HG03097 (cell line): ENCODE measurements around the gene PDE6B.
"Not testable (repeated sequence)": the region's sequence is repeated elsewhere in the genome, so short reads cannot be mapped to it uniquely, and the experiment has no call there.

ENCODE experiments used
- ATAC-seq: cut with Tn5 transposase; IDR thresholded peaks from one replicate; pipeline ENCODE4 v1.9.1; 2021; ENCODE audit not compliant: unreplicated experiment, low FRiP score

Gene PDE6B

DNA sequence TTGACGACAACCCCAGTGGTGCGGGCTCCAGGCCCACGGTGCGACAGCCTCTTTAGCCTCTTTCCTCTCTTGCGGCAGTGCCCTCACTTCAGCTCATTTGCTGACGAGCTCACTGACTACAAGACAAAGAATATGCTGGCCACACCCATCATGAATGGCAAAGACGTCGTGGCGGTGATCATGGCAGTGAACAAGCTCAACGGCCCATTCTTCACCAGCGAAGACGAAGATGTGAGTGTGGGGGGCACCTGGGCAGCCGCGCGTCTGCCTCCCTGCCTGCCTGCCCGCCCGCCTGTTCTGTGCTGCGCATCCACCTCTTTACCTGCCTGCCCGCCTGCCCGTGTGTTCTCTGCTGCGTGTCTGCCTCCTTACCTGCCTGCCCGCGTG lies 9.2 kb downstream of the PDE6B start:
- no peak for ATAC-seq

DNA sequence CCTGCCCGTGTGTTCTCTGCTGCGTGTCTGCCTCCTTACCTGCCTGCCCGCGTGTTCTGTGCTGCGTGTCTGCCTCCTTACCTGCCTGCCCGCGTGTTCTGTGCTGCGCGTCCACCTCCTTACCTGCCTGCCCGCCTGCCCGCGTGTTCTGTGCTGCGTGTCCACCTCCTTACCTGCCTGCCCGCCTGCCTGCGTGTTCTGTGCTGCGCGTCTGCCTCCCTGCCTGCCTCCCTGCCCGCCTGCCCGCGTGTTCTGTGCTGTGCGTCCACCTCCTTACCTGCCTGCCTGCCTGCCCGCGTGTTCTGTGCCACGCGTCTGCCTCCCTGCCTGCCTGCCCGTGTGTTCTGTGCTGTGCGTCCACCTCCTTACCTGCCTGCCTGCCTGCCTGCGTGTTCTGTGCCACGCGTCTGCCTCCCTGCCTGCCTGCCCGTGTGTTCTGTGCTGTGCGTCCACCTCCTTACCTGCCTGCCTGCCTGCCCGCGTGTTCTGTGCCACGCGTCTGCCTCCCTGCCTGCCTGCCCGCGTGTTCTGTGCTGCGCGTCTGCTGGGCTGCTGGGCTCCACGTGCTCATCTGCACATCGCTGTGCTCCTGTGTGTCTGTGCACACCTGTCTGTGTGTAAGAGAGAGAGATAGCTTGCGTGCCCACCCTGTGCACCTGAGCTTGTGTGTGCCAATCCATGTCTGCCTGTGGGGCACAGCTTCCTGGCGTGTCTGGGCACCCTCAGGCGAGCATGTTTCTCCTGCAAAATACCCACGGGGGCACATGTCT lies 9.9 kb downstream of the PDE6B start:
- not testable (repeated sequence) for ATAC-seq

DNA sequence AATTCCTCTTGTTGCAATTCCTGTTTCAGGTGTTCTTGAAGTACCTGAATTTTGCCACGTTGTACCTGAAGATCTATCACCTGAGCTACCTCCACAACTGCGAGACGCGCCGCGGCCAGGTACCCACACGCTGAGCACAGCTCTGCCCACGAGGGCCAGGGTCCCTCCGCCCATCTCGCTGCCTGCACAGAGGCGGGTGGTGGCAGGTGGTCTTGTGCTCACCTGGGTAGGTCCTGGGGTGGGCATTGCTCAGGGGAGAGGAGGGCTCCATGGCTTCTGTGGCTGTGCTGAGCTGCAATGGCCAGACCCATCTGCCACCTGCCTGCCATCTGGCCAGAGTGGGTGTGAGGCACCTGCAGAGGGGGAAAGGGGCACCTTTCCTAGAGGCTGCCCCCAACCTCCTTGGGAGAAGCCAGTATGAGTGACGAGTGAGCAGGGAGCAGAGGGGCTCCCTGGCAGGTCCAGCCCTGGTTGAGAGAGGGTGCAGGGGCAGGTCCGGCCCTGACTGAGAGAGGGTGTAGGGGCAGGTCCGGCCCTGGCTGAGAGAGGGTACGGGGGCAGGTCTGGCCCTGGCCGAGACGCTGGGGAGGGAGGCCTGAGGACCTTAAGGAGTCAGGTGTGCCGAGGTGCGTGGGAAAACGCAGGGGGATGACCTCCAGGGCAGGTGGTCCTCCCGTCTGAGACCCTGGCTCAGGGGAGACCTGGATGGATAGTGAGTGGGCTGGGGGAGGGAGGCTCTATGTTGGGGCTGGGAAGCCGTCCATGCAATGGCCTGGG lies 10.7 kb downstream of the PDE6B start:
- no peak for ATAC-seq

DNA sequence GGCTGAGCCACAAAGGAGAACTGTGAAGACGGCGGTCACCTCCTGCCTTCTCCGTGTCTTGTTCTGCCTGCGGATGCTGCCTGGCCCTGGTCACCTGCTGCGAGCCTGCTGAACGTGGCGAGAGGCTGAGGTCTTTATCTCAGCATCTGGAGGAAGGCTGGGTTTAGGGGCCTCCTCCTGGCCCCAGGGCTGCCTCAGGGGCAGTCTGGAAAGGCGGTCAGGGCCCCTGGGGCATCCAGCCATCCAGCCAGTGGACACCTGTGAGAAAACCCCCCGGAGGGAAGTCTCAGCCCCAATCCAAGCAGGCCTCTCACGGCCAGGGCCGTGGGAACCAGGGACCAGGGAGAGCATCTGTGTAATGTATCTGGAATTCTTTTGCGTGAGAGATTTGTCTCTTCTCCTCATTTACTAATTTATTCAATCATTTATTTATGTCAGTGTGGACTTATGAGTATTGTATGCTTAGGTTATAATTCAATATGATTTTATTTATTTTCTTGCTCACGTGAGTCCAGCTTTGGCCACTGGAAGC lies 11.3 kb downstream of the PDE6B start:
- ATAC-seq = no peak

DNA sequence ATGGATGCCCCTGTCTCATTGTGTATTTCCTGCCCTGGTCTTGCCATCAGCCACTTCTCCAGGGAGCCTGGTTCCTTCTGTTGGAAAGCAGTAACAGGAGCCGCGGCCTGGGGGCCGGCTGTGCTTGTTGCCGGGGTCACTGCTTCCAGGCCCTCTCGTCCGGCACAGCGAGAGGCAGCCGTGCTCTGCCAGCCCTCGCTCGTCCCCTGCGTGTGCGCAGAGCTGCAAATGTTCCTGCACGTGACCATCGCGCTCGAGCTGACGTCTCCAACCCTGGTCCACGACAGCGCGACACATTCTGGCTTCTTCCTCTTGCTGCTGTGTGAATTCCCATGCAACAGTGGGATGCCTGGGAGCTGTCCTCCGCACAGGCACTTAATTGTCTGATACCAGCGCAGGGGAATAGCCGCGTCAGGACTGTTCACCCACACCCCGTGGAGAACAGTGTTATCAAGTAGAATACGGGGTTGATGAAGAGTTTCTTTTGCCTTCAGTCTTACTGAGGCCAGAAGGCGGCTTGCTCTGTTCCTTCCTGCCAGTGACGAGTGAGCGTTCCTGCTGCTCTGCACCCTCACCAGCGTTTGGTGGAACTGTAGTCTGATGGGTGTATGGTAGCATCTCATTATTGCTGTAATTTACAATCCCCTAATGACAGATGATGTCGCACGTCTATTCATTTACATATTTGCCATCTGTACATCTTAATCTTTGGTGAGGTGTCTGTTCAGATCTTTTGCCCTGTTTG lies 12.3 kb downstream of the PDE6B start:
- ATAC-seq = no peak

DNA sequence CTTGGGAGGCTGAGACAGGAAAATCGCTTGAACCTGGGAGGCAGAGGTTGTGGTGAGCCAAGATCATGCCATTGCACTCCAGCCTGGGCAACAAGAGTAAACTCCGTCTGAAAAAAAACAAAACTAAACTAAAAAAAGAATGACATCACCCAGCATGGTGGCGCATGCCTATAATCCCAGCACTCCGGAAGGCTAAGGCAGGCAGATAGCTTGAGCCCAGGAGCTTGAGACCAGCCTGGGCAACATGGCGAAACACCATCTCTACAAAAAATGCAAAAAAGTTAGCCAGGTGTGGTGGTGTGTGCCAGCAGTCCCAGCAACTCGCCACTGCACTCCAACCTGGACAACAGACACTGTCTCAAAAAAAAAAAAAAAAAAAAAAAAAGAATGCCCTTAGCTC lies 17.0 kb downstream of the PDE6B start:
- not testable (repeated sequence) for ATAC-seq

DNA sequence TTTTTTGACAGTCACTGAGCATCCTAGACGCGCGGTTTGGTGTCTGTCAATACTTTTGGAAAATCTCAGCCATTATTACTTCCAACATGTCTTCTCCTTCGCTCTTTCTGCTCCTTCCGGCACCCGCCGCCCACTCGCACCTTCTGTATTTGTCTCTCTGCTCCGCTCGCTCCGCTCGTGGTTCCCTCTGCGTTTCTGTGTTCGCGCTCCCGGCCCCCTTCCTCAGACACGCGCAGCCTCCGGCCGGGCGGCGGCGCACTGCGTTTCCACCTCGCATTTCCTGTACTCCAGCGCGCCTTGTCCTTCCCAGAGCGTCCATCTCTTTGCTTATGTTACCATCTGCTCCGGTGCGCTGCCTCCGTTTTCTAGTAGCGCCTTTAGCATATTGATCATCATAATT lies 21.1 kb downstream of the PDE6B start:
- no peak for ATAC-seq

DNA sequence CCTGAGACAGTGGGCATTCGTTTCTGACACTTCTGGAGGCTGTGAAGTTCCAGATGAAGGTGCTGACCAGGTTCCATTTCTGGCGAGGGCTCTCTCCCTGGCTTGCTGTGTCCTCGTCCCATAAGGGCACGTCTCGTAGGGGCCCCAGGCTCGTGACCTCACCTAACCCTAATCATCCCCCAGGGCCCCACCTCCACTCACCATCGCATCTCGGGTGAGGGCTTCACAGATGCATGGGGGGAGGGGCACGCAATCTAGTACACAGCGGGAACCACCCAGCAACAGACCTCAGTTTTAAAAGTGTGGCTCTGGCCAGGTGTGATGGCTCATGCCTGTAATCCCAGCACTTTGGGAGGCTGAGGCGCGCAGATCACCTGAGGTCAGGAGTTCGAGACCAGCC lies 22.1 kb downstream of the PDE6B start:
- ATAC-seq = no peak

DNA sequence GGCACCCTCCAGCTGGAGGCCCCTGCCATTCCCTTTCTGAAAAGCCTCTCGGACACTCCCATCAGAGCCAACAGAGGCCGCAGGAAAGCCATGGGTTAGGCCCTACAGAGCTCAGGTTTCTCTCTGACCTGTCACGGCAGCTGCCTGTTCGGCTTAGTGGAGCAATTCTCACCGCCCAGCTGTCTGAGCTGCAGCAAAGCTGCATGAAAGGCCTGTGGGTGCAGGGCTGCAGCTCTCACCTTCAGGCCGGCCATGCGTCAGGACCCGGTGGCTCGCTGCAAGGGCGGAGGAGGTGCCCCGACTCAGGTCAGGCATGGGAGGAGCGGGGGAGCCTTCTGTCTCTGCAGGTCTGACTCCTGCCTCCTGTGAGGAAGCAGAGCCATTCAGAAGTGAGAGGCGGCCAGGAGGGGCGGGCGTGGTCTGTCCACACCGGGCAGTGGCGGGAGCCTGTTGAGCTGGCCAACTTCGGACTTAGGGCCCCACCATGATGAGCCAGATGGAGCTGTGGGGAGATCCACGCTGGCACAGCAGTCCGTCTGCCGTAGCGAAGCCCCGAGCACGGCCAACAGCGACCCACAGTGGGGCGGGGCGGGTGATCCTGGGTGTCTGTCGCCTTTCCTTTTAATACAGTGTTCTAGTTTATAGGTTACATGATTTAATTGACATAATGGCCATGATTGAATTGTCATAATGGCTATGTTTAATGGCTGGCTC lies 23.4 kb downstream of the PDE6B start:
- ATAC-seq = no peak

DNA sequence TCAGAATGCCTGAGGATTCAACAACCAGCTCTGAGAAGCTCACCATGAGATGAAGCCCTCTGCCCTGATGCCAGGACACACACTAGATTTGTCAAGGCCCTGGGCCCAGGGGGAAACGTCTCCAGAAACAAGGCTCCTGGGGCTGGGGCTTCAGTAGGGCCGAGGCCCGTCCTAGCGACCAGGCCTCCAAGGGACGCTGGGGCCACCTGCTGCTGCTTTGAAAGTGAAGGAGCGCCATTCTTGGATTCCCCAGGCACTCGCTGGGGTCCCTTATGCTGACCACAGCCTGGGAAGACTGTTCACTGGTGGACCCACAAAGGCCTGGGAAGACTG lies 23.9 kb downstream of the PDE6B start:
- ATAC-seq = no peak

DNA sequence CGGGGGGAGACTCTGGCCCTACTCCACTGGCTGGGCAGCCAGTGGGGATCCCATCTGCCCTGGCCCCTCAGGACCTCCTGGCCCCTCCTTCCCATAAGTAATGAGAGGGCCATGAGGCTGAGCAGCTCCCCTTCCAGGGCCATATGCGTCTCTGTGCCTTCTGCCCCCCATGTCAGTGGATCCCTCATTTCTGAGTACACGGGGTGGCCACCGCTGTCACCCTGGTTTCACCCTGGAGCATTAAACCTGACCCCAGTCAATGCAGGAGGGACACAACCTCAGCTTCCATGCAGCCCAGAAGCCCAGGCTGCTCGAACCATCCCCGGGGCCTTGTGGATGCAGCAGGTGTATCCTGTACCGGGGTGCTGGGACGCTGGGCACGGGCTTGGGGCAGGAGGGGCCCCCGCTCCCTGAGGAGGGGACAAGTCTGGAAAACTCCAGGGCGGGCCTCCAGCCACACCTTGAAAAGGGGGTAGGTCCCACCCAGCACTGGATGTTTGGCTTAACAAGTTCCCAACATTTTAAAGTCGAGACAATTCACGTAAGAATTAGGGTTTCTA lies 24.5 kb downstream of the PDE6B start:
- no peak for ATAC-seq

DNA sequence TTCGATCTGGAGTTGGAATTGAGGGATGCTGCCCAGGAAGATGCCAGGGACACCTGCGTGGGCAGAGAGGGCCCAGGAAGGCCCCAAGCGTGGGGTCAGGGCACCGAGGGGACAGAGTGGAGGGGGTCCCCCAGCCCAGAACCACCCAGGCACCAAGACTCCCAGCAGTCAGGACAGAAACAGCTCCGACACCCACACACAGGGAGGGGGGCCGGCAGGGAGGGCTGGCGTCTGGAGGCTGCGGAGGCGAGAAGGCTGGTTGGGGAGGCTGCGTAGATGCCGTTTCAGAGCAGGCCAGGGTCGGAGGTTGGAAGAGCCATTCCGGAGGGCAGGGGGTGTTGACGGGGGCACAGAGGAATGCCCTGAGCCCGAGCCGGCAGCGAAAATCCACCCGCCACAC lies 25.1 kb downstream of the PDE6B start:
- no peak for ATAC-seq

DNA sequence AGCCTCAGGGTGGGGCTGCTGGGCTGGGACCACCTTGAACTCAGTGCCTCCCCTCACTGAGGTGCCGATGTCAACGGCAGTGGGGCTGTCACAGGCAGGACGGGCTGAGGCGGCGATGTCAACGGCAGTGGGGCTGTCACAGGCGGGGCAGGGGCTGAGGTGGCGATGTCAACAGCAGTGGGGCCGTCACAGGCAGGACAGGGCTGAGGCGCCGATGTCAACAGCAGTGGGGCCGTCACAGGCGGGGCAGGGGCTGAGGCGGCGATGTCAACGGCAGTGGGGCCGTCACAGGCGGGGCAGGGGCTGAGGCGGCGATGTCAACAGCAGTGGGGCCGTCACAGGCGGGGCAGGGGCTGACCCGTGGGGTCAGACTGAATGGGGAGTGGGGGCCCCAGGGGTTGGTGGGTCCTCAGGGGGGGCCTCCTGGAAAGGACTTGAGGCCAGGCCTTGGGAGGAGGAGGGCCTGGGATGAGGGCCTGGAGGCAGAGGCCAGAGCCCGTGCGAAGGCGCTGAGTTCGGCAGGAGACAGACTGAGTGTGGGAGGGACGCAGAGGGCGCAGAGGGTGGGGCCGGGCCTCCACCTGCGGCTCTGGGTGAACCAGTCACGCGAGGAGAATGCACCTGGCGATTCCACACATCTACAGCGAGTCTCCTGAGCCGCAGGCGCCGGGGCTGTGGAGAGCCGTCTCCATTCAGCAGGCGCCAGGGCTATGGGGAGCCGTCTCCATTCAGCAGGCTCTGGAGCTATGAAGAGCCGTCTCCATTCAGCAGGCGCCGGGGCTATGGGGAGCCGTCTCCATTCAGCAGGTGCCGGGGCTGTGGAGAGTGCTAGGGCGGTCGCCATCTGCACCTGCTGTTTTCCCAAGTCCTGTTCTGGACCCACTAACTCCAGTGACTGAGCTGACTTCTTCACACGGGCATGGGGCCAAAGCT lies 25.8 kb downstream of the PDE6B start:
- no peak for ATAC-seq

DNA sequence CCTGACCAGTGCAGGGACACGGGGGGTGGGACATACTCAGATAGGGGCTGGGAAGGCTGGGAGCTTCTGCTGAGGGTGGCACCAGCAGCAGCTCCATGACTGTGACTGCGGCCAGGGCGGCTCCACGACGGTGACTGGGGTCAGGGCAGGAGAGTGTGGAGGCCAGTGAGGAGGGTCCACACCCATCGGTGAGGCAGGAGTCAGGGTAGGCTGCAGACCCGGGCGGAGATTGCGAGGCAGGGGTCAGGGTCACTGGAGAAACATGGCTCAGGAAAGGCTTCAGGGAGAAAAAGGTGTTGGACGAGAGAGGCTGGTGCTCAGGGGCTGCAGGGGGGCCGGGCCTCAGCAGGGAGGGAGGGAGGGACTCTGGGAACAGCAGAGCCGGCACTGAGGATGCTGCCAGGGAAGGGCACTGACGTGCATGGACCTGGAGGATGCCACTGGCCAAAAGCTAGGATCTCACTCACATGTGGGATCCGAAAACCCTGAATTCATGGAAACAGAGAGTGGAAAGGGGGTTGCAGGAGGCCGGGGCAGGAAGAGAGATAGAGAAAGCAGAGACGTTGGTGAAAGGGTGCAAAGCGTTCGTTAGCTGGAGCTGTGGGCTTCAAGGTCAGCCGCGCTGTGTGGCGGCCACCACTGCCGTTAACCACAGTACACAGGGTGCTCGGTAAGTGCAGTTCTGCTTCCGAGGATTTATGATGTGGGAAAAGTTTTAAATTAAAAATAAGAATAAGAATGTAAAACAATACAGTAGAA lies 26.7 kb downstream of the PDE6B start:
- ATAC-seq = no peak

DNA sequence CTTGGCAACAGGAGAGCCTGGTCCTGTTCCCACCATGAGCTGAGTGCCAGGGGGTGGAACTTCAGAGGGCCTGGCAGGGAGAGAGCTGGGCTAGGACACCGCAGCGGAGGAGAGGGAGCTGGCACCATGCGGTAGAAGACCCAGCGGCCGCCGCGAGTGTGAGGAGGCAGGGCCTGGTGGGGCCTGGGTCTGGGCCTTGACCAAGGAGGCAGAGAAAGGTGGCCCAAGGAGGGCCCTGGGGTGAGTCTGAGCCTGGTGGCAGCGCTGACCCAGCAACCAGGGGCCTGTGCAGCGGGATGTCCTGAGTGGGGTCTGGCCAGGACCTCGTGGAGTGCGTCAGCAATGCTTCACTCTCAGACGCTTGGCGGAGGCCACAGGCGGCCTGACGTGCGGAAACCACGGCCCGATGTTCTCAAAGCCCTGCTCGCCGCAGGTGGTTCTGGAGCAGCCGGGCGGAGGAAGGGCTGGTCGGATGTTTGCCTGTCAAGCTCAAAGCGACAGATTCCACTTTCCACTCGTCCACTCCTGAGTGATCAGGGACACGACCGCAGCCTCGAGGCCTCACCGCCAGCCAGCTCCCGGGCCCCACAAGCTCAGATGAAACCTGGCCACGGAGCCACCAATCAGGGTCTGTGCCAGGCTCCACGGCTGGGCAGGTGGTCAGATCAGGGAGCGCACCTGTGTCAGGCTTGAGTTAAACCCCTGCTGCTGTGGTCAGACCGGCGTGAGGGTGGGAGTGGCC lies 27.9 kb downstream of the PDE6B start:
- ATAC-seq = no peak

DNA sequence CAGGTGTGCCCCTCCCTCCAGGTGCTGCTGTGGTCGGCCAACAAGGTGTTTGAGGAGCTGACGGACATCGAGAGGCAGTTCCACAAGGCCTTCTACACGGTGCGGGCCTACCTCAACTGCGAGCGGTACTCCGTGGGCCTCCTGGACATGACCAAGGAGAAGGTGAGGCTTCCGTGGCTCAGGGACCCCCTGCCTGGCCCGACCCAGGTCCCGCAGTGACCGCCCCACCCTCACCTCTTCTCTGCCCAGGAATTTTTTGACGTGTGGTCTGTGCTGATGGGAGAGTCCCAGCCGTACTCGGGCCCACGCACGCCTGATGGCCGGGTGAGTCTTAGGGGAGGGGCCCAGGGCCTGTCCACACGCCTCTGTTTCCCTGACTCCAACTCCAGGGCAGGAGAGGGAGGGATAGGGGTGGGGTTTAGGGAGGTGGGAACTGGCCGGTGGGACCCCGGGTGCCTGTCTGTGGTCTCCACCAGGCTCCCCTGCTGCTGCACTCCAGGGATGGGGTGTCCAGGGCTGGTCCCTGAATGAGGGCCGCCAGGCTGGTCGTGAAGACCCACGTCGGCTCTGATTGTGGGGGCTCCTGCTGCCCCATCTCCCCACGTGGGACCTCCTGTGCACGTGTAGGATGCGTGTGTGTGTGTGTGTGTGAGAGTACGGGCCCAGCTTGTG lies 28.6 kb downstream of the PDE6B start:
- no peak for ATAC-seq

DNA sequence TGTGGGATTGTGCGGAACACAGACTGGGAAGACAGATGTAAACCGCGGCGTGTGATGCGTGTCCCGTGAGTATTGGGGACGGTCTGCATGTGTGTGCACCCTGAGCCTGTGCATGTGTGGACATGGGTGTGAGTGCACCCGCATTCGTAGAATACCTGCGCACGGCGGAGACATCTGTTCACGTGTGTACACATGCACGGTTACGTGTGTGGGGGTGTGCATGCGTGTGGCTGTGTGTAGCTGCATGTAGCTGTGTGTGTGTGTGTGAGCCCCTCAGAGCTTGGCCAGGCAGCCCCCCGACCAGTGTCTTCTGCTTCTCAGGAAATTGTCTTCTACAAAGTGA lies 29.1 kb downstream of the PDE6B start:
- no peak for ATAC-seq
